ENCODE data around the gene ZBTB46.

The ZBTB46 gene

GRCh38 chr20:63714858-63715257 lies 116.2 kb downstream of the ZBTB46 start:
- Histone ChIP-seq H3K36me3 (ENCODE audit: control insufficient read depth in 2 of 2, insufficient read depth in 1 of 2, low read length in 2 of 2) (peaks cover 51 to 80% of the 10 kb centered on the region in 2 experiments), H3K4me3 (ENCODE audit: low read depth, low read length) (no peak overlapping the region), H3K4me1 (ENCODE audit: control insufficient read depth, insufficient read depth, low read length) (no peaks in the 10 kb centered on the region), H3K9me3 (ENCODE audit: control insufficient read depth, insufficient read depth, low read depth, low read length) (no peaks in the 10 kb centered on the region), H3K27ac (ENCODE audit: extremely low read depth, low read depth, low read length) (no peak overlapping the region)
- TF ChIP-seq ZNF76 (tag by site-specific recombination; IDR thresholded peaks at IDR 0.05; ENCODE audit: borderline replicate concordance, low read depth) (no peak), ZNF626 (tag by site-specific recombination; IDR thresholded peaks at IDR 0.05) (no peak), ZNF211 (tag by site-specific recombination; IDR thresholded peaks at IDR 0.05; ENCODE audit: low read depth) (peak; percentile 78), ZSCAN5A (tag by site-specific recombination; IDR thresholded peaks at IDR 0.05) (no peak)
- ChIA-PET CTCF (interaction anchor here (0.6 to 1.0 kb wide), 2 partner anchors 177 to 719 kb away, joined by 3 to 4 read pairs; no protein-coding TSS in a partner anchor), POLR2A (interaction anchor here (0.7 kb wide), 1 partner anchor 22 kb away, joined by 6 read pairs; no protein-coding TSS in a partner anchor)

- Histone ChIP-seq H3K4me3 (ENCODE audit: low read depth, low read length) (no peak overlapping the region), H3K27ac (ENCODE audit: extremely low read depth, low read depth, low read length) (no peak overlapping the region), H3K4me1 (ENCODE audit: control insufficient read depth, insufficient read depth, low read length) (0 out of 2 replicates have a peak, but pooled peaks cover 3% of the 10 kb centered on the region), H3K36me3 (ENCODE audit: control insufficient read depth in 2 of 2, insufficient read depth in 1 of 2, low read length in 2 of 2) (peaks cover 47 to 70% of the 10 kb centered on the region in 2 experiments), H3K9me3 (ENCODE audit: control insufficient read depth, insufficient read depth, low read depth, low read length) (no peaks in the 10 kb centered on the region)
- ChIA-PET POLR2A (no interaction called here), CTCF (interaction anchor here (0.7 kb wide), 1 partner anchor 298 kb away, joined by 5 read pairs; no protein-coding TSS in a partner anchor)
- no peak for TF ChIP-seq ZNF19 (tag by site-specific recombination; IDR thresholded peaks at IDR 0.05; ENCODE audit: low read depth)
- peak; percentile 88 for TF ChIP-seq ZNF280D (tag by site-specific recombination; IDR thresholded peaks at IDR 0.05)
- peak; percentile 15 for TF ChIP-seq SETDB1 (IDR thresholded peaks at IDR 0.05; ENCODE audit: insufficient read length, low read length)
Measured at GRCh38 chr20:63712191-63712590, 118.9 kb downstream of the ZBTB46 start.

- POLR2A ChIA-PET = no interaction called here
- CTCF ChIA-PET = interaction anchor here (0.6 kb wide), 1 partner anchor 358 kb away, joined by 6 read pairs; no protein-coding TSS in a partner anchor
- H3K27ac ChIP-seq (ENCODE audit: extremely low read depth, low read depth, low read length) = no peak overlapping the region
- H3K4me3 ChIP-seq (ENCODE audit: low read depth, low read length) = no peak overlapping the region
- H3K36me3 ChIP-seq (ENCODE audit: control insufficient read depth in 2 of 2, insufficient read depth in 1 of 2, low read length in 2 of 2) = peaks cover 44 to 67% of the 10 kb centered on the region in 2 experiments
- H3K9me3 ChIP-seq (ENCODE audit: control insufficient read depth, insufficient read depth, low read depth, low read length) = no peaks in the 10 kb centered on the region
- 0 out of 2 replicates have a peak, but pooled peaks cover 3% of the 10 kb centered on the region for H3K4me1 ChIP-seq (ENCODE audit: control insufficient read depth, insufficient read depth, low read length)
- TF ChIP-seq AEBP2 (tag by site-specific recombination; IDR thresholded peaks at IDR 0.05; ENCODE audit: borderline replicate concordance) (no peak), ZNF239 (tag by site-specific recombination; IDR thresholded peaks at IDR 0.05) (no peak), ZNF747 (tag by site-specific recombination; IDR thresholded peaks at IDR 0.05) (no peak), ZNF266 (tag by site-specific recombination; IDR thresholded peaks at IDR 0.05; ENCODE audit: low read depth) (no peak), KLF16 (tag by site-specific recombination; IDR thresholded peaks at IDR 0.05) (no peak), HIC1 (tag by site-specific recombination; IDR thresholded peaks at IDR 0.05) (no peak), ZNF488 (tag by site-specific recombination; IDR thresholded peaks at IDR 0.05) (no peak), INSM2 (tag by site-specific recombination; IDR thresholded peaks at IDR 0.05) (no peak), ZNF280C (tag by site-specific recombination; IDR thresholded peaks at IDR 0.05) (no peak)
Measured at GRCh38 chr20:63711085-63711645, 119.9 kb downstream of the ZBTB46 start.
